Kidney tubule cell (primary cell): ENCODE results near the gene DUSP14.
"Not testable (repeated sequence)": the region's sequence is repeated elsewhere in the genome, so short reads cannot be mapped to it uniquely, and the experiment has no call there.

Experiments used
- DNase-seq: peaks from one replicate; pipeline ENCODE4 v3.0.0-alpha.2; 2018; ENCODE audit warnings: low spot score

The DUSP14 gene

DNA sequence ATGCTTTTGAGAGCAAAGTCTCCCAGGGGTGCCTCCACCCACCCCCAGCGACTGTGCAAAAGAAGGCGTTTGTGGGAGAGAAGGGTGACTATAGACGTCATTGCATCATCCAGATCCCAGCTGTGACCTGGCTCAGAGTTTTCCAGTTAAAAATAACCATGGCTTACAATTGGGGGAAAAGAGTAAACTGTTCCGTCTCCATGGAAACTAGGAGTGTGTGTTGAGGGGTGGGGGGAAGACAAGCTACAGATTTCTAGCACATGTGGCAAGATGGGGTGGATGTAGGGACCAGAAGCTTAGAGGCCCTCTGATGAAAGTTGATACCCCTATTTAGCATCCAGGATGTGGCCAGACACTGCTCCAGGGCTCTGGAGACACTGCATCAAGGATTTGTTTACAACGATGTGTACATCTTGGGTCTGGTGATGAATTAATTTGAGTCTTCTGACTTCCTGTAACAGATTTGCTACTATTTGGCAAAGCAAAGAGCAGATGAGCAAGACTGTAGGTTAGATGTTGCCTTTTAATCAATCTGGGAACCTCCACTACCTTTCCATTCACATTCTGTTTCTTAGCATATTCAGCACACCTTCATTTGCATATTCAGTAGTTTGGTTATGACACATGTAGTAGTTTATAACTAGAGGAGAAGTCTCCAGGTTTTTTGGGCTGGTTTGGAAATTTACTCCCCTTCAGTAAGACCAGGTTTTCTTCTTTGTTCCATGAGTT, 6.2 kb upstream of the DUSP14 start:
- DNase-seq, result no peak

DNA sequence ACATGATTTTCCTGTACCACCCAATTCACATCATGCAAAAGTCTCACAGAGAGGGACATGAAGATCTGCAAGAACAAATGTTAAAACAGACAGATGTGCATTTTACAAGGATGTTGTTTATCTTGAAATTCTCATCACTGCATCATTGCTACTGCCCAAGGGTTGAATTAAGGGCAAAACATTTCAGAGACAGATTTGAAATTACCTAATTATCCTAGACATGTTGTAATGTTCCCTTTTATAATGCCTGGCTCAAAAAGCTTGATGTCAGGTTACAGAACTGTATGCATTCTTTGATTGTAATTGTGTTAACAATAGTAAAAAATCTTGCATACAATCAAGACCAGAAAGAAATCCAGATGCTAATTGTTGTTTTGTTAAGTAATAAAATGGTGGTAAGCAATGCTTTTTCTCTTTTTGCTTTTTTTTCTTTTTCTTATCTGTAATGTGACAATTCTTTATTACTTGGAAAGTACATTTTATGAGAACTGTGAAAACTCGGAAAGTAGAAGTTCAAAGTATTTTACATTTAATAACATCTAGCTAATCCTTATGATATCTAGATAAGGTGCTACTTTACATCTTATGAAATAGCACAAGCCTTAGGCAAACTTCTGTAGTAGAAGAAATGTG, 3.6 kb upstream of the DUSP14 start:
- no peak for DNase-seq

DNA sequence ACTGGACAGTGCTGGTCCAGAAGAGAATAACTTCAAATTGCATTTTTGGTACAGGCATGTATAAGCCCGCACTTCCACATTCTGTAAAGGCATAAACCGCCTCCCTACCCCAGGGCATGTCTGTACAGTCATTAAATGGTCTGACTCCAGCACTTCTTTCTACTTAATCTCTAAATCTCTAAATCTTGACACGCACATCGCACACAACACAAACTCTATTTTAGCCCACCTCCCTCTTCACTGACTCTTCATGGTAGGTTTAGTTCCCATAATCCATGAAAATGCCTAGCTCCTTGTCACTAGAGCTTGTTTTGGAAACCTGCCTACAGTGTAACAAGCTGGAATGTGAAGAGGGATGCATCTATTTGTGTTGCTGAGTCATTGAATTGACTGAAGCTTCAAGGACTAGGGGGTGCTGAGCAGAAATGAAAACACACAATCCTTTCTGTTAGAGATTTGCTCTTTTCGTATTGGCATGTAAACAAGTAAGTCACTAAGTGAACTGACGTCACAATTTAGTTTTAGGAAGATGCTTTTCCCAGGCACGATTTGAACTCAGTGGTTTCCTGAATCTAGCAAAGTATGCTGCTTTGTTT, 1.6 kb upstream of the DUSP14 start:
- DNase-seq, result peak; percentile 96

DNA sequence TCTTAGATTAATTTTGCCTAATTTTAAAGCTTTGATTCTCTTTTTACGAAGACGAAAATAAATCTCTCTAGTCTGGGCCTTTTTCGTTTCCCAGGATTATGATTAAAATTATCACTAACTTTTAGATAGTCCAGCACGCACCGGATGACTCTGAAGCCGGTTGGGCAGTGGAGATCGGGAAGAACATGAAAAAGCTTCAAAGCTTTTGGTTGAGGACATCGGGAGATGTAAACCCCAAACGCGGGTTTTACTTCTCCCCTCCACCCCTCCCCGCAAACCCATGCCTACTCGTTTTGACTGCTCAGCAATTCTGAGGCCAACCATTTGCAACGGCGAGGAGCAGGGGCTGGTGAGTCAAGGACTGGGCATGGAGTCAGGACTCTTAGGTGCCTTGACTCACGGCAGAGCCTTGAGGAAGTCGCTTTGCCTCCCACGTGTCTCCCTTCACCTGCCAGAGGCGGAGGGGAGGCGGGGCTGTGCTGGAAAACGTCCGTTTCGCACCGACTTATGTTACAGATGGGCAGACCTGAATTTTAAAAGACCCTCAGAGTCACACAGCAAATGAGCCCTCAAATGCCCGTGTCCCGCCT, 989 bp upstream of the DUSP14 start:
- DNase-seq, result peak; percentile 99

DNA sequence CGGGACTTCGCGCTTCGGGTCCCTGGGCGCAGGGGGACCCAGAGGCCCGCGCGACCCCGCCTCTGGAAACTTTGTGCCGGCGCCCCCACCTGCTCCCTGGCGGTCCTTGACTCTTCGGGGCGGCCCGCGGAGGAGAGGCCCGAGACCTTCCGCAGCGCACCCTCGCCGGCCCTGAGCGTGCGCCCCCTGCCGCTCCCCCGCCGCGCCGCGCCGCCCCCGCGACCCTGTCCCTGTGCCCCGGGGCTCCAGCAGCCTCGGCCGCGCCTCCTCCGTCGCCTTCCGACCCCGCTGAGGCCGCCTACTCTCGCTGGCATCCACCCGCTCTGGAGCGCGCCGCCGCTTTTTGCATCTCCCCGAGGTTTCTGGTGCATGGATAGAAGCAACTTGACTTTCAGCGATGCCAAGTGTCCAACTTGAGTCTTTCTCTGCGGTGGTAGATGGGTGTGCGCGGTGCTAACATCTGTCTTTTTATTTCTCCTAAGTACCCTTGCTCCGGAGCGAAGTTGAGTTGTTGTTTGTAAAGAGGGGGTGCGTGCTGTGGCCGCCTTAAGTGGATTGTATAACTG, 414 bp downstream of the DUSP14 start:
- peak; percentile 64 for DNase-seq

DNA sequence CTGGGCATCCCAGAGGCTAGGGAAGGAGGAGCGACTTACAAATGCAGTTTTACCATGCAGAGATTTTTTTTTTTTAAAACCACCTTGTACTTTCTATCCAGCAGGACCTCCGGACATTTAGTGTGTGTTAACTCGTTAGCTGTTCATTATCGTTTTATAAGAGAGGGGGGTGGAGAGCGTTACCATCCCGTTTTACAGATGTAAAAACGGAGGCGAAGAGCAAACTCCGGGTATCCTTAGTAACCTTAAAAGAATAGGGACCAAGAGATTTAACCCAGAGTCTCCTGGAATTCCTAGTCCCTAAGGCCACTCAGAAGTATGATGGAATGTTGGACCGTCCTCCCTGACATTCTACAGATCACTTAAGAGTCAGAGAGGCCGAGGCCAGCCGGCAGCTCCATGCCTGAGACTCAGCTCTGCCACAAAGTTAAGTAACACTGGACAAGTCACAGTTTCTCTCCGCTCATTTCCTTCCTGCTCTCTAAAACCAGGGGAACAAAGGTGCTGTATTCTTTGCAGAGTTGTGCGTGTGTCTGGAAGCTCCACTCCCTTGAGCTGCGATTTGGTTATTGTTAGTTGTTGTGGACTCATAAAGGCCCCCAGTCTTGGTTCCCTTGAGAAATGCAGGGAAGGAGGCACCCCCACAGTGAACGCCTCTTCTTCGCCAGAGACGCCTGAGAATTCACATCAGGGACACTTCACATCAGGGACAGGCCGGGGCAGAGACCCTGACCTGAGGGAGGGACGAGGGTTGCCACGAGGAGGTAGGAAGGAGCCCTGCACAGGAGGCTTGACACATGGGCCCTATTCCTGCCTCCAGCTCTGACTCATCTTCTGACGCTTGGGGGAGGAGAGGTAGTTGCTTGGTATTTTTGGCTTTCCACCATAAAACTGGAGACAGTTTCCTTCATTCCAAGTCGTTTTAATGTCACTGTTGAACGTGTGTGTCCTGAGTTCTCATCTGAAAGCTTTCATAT, 1.2 kb downstream of the DUSP14 start:
- peak; percentile 88 for DNase-seq

DNA sequence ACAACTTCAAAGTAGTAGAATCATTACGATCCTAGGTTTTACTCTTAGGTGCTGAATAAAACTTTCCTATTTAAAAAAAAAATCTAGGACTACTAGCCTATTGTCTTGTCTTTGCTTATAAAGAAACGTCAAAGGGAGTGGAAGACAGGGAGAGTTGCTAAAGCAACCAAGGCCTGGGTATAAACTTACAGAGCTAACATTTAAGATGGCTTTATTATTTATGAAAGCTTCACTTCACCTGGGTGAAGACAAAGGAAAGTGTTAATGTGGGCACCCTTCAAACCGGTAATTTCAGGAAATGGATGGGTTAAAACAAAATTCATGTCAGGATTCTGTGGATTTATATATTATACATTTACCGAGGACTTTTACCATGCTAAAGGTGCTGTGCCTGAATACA, 2.5 kb downstream of the DUSP14 start:
- DNase-seq, result no peak

DNA sequence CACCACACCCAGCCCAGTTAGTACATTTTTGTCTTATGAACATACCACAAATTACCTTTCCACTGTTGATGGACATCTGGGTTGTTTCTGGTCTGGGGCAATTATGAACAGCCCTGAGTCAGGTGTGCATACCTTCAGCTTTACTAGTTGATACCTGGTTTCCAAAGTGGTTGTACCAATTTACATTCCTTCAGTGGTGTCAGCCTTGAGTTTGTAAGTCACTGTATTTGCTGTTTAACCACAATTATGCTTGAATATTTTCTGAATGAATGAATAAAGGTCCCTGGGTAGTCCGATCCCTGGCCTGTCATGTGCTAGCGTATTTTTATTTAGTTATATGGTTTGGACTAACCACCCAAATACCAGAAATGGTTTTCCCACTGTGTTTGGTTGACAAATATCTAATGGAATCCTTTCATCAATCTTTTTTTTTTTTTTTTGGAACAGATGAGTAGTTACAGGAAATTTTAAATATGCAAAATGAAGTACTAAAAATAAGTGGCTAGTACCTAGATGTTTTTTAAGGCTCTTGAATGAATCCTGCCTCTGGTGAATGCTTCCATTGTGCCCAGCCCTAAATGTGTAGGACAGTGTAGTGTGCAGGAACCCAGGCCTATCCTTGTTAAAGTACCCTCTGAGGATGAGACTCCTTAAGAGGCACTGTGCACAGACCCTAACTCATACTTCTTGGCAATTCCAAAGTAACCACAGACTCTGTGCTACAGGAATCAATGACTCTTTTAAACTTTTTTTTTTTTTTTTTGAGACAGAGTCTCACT, 3.7 kb downstream of the DUSP14 start:
- DNase-seq, result peak; percentile 98

DNA sequence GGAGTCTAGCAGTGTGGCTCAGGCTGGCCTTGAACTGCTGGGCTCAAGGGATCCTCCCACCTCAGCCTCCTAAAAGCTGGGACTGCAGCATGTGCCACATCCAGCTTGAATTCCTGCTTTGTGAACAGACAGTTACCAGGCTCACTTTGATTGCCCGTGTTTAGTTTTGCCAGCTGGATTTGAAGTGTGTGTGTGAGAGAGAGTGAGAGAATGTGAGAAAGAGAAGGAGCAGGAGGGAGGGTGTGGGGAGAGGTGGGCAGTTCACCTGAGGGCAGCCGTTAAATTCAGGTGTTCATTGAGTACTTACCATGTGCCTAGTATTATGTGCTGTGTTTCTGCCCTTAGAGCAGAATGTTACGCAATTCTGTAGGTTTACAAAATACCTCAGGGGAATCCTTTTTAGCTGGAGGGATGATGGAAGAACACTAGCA, 4.7 kb downstream of the DUSP14 start:
- no peak for DNase-seq

DNA sequence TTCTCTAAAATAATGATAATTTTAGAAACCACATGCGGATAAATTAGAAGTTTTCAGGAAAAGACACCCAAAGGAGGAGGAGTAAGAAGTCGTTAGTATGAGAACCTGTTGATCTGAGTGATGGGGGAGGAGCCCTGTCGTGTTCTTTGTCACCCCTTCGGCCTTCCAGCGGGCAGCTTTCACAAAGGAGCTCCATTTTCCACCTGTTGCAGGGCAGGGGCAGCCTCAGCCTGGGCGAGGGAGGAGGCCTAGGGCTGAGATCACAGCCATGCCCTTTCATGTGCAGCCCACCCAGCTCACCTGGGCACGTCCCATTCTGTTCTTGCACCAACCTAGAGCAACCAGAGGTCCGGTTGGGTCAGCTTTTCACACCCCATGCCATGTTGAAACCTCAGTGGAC, 5.3 kb downstream of the DUSP14 start:
- no peak for DNase-seq

DNA sequence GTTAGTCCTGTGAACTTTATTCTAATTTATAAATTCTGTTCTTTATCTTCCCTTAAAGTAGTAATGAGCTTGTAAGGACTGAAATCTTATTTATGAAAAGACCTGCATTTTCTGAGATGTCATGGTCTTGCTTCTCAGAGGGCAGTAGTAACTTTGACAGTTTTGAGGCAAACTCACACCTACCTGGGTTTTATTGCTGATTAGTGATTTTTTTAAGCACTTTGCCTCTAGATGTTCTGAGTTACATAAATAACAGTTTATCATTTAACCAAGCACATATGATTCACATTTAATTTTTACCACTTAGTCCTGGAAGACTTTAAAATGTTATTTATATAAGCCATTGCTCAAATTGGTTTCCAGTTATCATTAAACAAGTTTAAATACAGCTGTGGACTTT, 10.7 kb downstream of the DUSP14 start:
- DNase-seq, result no peak

DNA sequence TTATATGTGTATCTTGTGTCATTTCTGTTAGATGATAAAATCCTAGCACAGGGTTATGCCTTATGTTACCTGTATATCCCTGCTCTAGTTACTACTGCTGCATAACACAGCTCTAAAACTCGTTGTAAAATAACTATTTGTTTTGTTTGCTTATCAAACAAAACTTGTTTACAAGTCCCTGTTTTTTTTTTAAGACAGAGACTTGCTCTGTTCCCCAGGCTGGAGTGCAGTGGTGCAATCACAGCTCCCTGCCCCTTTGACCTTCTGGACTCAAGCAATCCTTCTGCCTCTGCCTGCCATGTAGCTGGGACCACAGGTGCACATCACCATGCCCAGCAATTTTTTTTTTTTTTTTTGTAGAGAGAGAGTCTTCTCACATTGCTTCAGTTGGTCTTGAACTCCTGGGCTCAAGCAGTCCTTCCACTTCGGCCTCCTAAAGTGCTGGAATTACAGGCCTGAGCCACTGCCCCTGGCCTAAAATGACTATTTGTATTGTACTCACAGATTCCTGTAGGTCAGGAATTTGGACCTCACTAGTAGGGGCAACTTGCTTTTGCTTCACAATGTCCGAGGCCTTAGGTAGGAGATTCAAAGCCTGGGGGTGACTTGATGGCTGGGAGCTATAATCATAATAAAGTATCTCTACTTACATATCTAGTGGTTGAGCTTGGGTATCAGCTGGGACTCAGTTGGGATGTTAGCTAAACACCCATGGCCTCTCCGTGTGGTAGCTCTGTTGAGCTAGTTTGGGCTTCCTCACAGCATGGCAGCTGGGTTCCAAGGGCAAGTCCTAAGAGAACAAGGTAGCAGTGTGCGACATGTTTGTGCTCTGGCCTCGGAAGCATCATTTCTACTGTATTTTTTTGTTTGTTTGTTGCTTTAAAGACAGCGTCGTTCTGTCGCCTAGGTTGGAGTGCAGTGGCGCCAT, 12.6 kb downstream of the DUSP14 start:
- no peak for DNase-seq

DNA sequence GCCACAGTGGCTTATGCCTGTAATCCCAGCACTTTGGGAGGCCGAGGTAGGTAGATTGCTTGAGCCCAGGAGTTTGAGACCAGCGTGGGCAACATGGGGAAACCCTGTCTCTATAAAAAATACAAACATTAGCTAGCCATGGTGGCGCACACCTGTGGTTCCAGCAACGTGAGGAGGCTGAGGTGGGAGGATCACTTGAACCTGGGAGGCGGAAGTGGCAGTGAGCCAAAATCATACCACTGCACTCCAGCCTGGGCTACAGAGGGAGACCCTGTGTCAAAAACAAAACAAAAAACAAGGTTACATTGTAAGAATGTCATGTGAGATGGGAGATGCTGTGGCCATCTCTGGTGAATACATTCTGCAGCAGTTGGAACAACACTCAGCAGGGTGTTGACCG, 13.5 kb downstream of the DUSP14 start:
- no peak for DNase-seq

DNA sequence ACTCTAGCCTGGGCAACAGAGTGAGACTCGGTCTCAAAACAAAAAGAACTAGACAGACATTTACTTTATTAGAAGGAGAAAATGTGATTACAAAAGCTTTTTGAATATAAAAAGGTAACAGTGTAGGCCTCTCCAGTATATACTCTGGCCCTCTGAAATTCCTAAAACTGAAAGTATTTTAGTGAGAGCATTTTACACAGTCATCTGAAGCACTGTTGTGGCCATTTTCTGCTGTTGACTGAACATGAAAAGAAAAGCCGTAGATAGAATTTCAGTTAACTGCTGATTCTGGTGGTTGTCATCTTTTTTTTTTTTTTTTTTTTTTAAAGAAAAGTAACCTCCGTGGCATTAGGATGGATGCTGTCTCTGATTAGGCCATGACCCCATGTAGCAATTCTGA, 15.6 kb downstream of the DUSP14 start:
- DNase-seq, result no peak

DNA sequence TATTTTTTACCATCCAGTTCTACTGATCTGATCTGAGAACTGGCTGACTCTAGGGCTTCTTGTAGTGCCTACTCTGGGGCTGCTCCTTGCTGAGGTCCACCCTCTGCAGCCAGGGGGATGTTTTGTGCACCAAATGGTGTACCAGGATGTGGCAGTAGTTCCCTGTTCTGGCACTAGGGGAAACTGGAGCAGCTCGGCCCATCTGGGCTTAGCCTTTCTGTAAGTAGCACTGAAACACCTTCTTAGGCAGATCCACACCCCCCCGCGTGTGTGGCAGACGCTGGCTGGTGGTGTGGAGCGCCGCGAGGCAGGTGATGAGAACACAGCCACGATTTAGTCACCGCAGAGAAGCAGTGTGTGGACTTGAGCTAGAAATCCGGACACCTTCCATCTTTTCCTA, 17.0 kb downstream of the DUSP14 start:
- DNase-seq, result peak; percentile 52

DNA sequence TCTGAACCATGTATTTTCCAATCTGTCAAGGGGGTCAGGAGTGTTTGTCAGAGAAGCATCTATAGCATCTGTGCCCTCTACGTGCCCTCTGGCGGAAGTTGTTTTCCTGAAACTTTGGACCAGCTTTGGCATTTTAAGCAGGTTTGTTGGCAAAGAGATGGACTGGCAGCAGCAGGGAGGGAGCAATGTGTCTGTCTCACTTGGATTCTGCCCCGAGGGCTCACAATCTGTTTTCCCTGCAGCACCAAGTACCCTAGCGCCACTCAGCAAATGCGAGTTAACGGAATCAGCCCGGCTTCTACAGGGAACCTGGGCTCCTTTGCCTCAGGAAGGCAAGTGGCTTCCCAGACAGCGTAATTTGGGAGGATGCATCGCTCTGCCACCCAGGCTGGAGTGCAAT, 17.4 kb downstream of the DUSP14 start:
- DNase-seq, result no peak

DNA sequence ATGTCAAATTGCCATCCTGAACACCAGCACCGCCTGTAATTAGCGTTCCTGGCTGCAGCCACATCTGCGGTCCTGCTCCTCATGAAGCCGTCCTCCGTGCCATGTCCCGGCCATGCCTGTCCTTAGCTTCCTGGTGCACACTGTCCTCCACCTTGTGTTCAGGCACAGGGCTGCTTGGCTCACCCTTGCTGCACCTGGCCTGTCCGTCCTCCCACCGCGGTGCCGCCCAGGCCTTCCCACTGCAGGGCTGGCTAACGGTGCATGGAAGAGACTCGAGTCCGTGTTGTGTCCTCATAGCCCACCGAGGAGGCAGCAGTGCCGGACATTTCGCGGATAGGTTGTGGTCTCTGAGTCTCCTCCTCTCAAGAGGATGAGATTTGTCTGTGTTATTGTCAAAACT, 20.4 kb downstream of the DUSP14 start:
- DNase-seq, result no peak

DNA sequence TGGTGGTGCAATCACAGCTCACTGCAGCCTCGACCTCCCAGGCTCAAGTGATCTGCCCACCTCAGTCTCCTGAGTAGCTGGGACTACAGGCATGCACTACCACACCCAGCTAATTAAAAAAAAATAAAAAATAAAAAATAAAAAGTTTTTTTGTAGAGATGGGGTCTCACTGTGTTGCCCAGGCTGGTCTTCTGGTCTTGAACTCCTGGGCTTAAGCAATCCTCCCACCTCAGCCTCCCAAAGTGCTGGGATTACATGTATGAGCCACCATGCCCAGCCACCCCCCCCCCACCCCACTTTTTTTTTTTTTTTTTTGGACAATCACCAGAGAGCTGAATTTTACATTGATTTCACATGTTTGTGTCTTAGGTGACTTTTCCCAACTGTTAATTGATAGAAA, 22.0 kb downstream of the DUSP14 start:
- DNase-seq, result not testable (repeated sequence)

DNA sequence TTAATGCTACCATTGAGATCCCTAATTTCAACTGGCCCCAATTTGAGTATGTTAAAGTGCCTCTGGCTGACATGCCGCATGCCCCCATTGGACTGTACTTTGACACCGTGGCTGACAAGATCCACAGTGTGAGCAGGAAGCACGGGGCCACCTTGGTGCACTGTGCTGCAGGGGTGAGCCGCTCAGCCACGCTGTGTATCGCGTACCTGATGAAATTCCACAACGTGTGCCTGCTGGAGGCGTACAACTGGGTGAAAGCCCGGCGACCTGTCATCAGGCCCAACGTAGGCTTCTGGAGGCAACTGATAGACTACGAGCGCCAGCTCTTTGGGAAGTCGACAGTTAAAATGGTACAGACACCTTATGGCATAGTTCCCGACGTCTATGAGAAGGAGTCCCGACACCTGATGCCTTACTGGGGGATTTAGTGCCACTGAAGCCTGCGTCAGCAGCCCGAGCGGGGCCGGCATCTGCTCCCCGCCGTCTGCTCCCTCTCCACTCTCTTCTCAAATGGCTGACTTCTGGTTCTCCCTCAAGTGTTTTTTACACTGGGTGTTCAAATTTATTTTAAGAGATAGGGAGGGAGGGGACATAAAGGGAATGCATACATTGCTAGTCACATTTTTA, 22.9 kb downstream of the DUSP14 start:
- DNase-seq, result no peak
